GM12892 (cell line): Measurements from ENCODE around the gene TAF11L10. TPM values are rescaled to one million over a fixed set of nuclear protein-coding genes. Genes with fewer than 3 reads are reported as not detected.
"Not testable (repeated sequence)": the region's sequence is repeated elsewhere in the genome, so short reads cannot be mapped to it uniquely, and the experiment has no call there.

Experiments
- DNase-seq: peaks from one replicate; pipeline ENCODE4 v3.0.0; 2011; ENCODE audit not compliant: insufficient read length
- FAIRE-seq: peaks from 2 replicates; lab custom pipeline; 2011; peaks lifted over from hg19 to GRCh38; lab: Jason Lieb, UNC
- POLR2A ChIP-seq: IDR thresholded peaks from 2 replicates; pipeline ENCODE4 v1.6.1; 2011; ENCODE audit warnings: low read depth, low read length, control low read depth
- POLR2AphosphoS5 ChIP-seq: IDR thresholded peaks from 2 replicates; pipeline ENCODE4 v1.6.1; 2011; ENCODE audit warnings: low read depth, low read length, control low read depth
- TAF1 ChIP-seq: IDR thresholded peaks from 2 replicates; pipeline ENCODE4 v1.6.1; 2011; ENCODE audit warnings: low read depth, mild to moderate bottlenecking, control low read depth, low read length, borderline replicate concordance
- polyA plus RNA-seq: library from polyadenylated mRNA; unstranded; fragments of >200 nt; gene quantifications from one replicate; pipeline ENCODE4 v1.2.1, GENCODE V29; 2012; ENCODE audit warnings: missing spikeins, inconsistent platforms; ENCODE audit not compliant: missing spikeins

TAF11L10 gene
- not detected for polyA plus RNA-seq

DNA sequence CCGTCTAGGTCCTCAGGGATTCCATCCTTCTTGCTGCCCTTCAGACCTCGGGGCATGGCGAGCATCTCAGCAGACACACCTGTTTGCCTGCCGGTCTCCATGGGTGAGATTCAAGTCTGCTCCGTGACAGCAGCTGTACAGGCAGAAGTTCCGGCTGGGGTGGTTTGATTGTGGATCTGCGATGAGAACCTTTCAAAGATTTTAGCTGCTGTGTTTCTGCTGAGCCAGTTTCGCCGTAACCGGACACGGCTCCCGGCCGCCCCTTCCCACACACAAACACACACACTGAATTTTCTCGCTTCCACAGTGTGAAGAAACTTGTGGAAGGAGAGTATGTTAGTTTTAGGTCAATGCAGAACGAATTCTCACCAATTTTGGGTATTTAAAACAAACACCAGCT lies at the start of gene TAF11L10:
Gene TAF11L10 (minus strand): TSS at position 101 of the 400 bp plus-strand sequence.
- not testable (repeated sequence) for FAIRE-seq, DNase-seq

- DNase-seq (no peak), FAIRE-seq (no peak)
- no peak for TF ChIP-seq POLR2AphosphoS5
- TF ChIP-seq TAF1: no peak
- TF ChIP-seq POLR2A: no peak
Observed at GRCh38 chr5:17634160-17634559, 36.5 kb upstream of the TAF11L10 start, which contains the start of gene TAF11L14. Gene TAF11L14, plus strand, starts transcription at chr5:17634460.

- FAIRE-seq, DNase-seq: not testable (repeated sequence)
Observed at GRCh38 chr5:17631788-17632187, 34.2 kb upstream of the TAF11L10 start, which contains the start of gene TAF11L13. Gene TAF11L13, plus strand, starts transcription at chr5:17632088.

DNA sequence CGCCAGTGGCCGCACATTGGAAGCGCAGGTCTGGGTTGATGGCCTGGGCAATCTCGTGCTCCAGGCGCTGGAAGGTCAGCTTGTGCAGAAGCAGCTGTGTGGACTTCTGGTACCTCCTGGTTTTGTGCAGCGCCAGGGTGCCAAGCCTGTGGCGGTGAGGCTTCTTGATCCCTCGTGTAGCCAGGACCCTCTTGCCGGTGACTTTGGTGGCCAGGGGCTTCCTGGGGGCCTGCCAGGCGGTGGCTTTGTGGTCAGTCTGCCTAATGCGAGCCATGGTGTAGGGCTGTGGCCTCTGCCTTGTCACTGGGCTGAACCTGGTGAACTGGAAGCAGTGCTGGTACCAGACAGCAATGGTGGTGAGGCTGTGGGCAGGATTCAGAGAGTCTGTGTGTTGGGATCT lies 28.1 kb upstream of the TAF11L10 start:
- FAIRE-seq (no peak), DNase-seq (no peak)
- no peak for TF ChIP-seq POLR2AphosphoS5

DNA sequence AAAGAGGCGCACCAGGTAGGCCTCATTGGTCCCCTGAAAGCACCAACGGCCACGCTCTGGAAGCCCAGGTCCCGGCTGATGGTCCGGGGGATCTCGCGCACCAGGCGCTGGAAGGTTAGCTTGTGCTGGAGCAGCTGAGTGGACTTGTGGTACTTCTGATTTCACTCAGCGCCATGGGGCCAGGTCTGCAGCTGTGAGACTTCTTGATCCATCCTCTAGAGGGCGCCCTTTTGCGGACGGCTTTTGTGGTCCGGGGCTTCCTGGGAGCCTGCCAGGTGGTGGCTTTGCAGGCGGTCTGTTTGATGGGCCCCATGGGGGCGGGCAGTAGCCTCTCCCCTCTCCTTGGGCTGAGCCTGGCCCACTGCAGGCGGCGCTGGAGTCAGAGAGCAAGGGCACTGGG lies 23.0 kb upstream of the TAF11L10 start:
- DNase-seq (no peak), FAIRE-seq (no peak)
- TF ChIP-seq POLR2AphosphoS5: no peak
- no peak for TF ChIP-seq POLR2A
- no peak for TF ChIP-seq TAF1

DNA sequence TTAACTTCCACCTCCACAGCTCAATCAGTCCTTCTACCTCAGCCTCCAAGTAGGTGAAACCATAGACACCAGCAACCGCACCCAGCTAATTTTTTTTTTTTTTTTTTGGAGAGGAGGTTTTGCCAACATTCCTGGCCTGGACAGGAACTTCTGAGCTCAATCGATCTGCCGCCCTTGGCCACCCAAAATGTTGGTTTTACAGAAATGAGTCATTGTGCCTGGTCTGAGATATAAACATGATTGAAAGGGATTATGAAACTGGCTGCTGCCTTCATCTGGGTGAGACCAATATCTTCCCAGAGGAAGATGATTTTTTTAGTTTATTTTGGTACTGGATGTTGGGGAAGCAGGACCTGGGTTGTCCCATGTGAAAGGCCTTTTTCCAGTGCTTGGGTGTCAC lies 21.7 kb upstream of the TAF11L10 start:
- DNase-seq (no peak), FAIRE-seq (no peak)
- TF ChIP-seq POLR2A (no peak), POLR2AphosphoS5 (no peak), TAF1 (no peak)

DNA sequence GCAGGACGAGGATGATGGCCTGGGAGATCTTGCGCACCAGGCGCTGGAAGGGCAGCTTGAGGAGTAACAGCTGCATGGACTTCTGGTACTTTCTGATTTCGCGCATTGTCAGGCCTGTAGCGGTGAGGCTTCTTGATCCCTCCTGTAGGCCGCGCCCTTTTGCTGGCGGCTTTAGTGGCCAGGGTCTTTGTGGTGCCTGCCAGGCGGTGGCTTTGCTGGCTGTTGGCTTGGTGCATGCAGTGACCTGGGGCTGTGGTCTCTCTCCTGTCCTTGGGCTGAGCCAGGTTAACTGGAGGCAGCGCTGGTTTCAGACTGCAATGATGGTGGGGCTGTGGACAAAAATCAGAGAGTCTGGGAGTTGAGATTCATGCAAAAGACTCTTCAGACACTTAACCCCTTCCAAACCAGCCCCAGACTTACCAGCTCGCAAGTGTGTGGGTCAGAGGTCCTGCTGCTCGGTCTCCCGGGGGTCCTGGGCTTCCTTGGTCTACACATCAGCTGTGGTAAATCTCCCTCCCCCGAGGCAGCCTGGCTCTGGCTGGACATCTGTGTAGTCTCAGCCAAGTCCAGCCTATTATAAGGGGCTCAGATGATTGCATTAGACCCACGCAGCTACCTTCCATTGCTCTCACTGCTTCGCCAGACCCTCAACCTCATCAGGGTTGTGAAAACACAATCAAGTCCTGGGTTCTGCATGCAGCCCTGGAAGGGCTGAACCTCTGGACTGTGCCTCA lies 17.4 kb upstream of the TAF11L10 start:
- FAIRE-seq: no peak
- DNase-seq: no peak
- no peak for TF ChIP-seq POLR2AphosphoS5
- no peak for TF ChIP-seq TAF1

DNA sequence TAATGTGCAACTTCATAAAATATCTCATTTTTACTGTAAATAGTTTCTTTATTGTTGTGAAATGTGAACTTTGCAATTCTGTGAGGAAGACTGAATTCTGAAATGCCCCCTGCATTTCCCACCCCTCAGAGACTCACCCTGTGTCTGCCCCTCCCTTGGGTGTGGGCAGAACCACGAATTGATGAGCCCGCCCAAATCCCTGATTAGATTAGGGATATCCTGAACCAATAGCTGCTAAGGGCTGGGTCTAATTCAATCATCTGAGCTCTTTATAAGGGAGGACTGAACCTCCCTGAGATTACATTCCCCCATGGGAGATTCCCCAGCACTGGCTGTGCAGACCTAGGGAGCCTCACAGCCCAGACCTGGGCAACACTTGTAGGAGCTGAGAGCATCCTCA lies 12.5 kb upstream of the TAF11L10 start, which contains the start of gene TAF11L12:
Gene TAF11L12 (plus strand): TSS at position 301 of the 400 bp plus-strand sequence.
- DNase-seq, FAIRE-seq: not testable (repeated sequence)

DNA sequence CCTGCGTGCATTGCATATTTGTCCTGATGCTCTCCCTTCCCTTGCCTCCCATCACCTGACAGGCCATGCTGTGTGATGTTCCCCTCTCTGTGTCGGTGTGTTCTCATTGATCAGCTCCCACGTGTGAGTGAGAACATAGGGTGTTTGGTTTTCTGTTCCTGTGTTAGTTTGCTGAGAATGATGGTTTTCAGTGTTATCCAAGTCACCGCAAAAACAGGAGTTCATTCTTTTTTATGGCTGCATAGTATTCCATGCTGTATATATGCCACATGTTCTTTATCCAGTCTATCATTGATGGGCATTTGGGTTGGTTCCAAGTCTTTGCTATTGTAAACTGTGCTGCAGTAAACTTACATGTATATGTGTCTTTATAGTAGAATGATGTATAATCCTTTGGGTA lies 9.8 kb upstream of the TAF11L10 start:
- FAIRE-seq, DNase-seq: not testable (repeated sequence)

GRCh38 chr5:17604951-17605350 lies 7.3 kb upstream of the TAF11L10 start:
- no peak for FAIRE-seq

DNA sequence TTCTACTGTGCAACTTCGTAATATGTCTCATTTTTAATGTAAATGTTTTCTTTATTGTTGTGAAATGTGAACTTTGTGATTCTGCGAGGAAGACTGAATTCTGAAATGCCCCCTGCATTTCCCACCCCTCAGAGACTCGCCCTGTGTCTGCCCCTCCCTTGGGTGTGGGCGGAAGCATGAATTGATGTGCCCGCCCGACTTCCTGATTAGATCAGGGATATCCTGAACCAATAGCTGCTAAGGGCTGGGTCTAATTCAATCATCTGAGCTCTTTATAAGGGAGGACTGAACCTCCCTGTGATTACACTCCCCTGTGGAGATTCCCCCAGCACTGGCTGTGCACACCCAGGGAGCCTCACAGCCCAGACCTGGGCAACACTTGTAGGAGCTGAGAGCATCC lies 6.3 kb upstream of the TAF11L10 start, which contains the start of gene TAF11L11:
Gene TAF11L11 (plus strand): TSS at position 304 of the 400 bp plus-strand sequence.
- FAIRE-seq: not testable (repeated sequence)

More at GRCh38 chr5:17604951-17605350, 7.3 kb upstream of the TAF11L10 start:
- TF ChIP-seq POLR2A (no peak), TAF1 (no peak), POLR2AphosphoS5 (no peak)
- no peak for DNase-seq

DNA sequence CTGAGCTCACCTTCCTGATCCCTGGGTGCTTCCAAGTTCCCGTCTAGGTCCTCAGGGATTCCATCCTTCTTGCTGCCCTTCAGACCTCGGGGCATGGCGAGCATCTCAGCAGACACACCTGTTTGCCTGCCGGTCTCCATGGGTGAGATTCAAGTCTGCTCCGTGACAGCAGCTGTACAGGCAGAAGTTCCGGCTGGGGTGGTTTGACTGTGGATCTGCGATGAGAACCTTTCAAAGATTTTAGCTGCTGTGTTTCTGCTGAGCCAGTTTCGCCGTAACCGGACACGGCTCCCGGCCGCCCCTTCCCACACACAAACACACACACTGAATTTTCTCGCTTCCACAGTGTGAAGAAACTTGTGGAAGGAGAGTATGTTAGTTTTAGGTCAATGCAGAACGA lies 3.4 kb downstream of the TAF11L10 start, which contains the start of gene TAF11L9:
Gene TAF11L9 (minus strand): TSS at position 140 of the 400 bp plus-strand sequence.
- FAIRE-seq, DNase-seq: not testable (repeated sequence)

More for the DNA sequence above, 6.3 kb upstream of the TAF11L10 start, which contains the start of gene TAF11L11:
- not testable (repeated sequence) for DNase-seq

DNA sequence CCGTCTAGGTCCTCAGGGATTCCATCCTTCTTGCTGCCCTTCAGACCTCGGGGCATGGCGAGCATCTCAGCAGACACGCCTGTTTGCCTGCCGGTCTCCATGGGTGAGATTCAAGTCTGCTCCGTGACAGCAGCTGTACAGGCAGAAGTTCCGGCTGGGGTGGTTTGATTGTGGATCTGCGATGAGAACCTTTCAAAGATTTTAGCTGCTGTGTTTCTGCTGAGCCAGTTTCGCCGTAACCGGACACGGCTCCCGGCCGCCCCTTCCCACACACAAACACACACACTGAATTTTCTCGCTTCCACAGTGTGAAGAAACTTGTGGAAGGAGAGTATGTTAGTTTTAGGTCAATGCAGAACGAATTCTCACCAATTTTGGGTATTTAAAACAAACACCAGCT lies 6.8 kb downstream of the TAF11L10 start, which contains the start of gene TAF11L8:
Gene TAF11L8 (minus strand): TSS at position 101 of the 400 bp plus-strand sequence.
- not testable (repeated sequence) for FAIRE-seq

DNA sequence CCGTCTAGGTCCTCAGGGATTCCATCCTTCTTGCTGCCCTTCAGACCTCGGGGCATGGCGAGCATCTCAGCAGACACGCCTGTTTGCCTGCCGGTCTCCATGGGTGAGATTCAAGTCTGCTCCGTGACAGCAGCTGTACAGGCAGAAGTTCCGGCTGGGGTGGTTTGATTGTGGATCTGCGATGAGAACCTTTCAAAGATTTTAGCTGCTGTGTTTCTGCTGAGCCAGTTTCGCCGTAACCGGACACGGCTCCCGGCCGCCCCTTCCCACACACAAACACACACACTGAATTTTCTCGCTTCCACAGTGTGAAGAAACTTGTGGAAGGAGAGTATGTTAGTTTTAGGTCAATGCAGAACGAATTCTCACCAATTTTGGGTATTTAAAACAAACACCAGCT lies 12.0 kb downstream of the TAF11L10 start, which contains the start of gene TAF11L7:
Gene TAF11L7 (minus strand): TSS at position 101 of the 400 bp plus-strand sequence.
- DNase-seq, FAIRE-seq: not testable (repeated sequence)

More for the DNA sequence above, 6.8 kb downstream of the TAF11L10 start, which contains the start of gene TAF11L8:
- not testable (repeated sequence) for DNase-seq
